Bronchial epithelial cell (primary cell): ENCODE measurements around the gene MAP3K5. TPM values are rescaled to one million over a fixed set of nuclear protein-coding genes. Genes with fewer than 3 reads are reported as not detected.

Experiments
- DNase-seq: peaks from one replicate; pipeline ENCODE4 v3.0.0-alpha.2; 2010; ENCODE audit warnings: low read depth
- FAIRE-seq: peaks from 2 replicates; lab custom pipeline; 2011; peaks lifted over from hg19 to GRCh38; lab: Jason Lieb, UNC
- H3K27me3 ChIP-seq: 2 replicates; pipeline ENCODE4 v1.5.1; 2011; ENCODE audit warnings: low read length; ENCODE audit not compliant: control insufficient read depth, insufficient read depth
- H3K36me3 ChIP-seq: 2 replicates; pipeline ENCODE4 v1.5.1; 2011; ENCODE audit warnings: low read length; ENCODE audit not compliant: control insufficient read depth, insufficient read depth
- H3K4me3 ChIP-seq: 2 replicates; pipeline ENCODE4 v1.5.1; 2011; ENCODE audit warnings: mild to moderate bottlenecking, low read depth, low read length, control low read depth
- total RNA-seq: library from RNA; depleted of rRNA; stranded (reverse); fragments of >200 nt; gene quantifications from 2 replicates; pipeline ENCODE4 v1.2.1, GENCODE V29; 2014
- TF ChIP-seq, protein P1 (sequence below): IDR thresholded peaks from 2 replicates; pipeline ENCODE4 v1.5.1; 2011; ENCODE audit warnings: mild to moderate bottlenecking, moderate library complexity, low read length, control low read depth, inconsistent platforms; ENCODE audit not compliant: insufficient read depth, severe bottlenecking

MAP3K5 gene
- total RNA-seq, 1 donor from 2014 or later, result 8.2 TPM

GRCh38 chr6:136798044-136798443 lies 5.8 kb upstream of the MAP3K5 start:
- H3K4me3 ChIP-seq, result no peak overlapping the region
- no peak for FAIRE-seq

GRCh38 chr6:136795996-136796395 lies 3.7 kb upstream of the MAP3K5 start:
- TF ChIP-seq, protein P1, sequence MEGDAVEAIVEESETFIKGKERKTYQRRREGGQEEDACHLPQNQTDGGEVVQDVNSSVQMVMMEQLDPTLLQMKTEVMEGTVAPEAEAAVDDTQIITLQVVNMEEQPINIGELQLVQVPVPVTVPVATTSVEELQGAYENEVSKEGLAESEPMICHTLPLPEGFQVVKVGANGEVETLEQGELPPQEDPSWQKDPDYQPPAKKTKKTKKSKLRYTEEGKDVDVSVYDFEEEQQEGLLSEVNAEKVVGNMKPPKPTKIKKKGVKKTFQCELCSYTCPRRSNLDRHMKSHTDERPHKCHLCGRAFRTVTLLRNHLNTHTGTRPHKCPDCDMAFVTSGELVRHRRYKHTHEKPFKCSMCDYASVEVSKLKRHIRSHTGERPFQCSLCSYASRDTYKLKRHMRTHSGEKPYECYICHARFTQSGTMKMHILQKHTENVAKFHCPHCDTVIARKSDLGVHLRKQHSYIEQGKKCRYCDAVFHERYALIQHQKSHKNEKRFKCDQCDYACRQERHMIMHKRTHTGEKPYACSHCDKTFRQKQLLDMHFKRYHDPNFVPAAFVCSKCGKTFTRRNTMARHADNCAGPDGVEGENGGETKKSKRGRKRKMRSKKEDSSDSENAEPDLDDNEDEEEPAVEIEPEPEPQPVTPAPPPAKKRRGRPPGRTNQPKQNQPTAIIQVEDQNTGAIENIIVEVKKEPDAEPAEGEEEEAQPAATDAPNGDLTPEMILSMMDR, result no peak
- Histone ChIP-seq H3K4me3 (no peak overlapping the region), H3K27me3 (no peaks in the 10 kb centered on the region), H3K36me3 (no peaks in the 10 kb centered on the region)
- FAIRE-seq (no peak), DNase-seq (no peak)

More at GRCh38 chr6:136798044-136798443, 5.8 kb upstream of the MAP3K5 start:
- TF ChIP-seq, protein P1, result no peak
- Histone ChIP-seq H3K36me3 (no peaks in the 10 kb centered on the region), H3K27me3 (no peaks in the 10 kb centered on the region)
- DNase-seq, result no peak

DNA sequence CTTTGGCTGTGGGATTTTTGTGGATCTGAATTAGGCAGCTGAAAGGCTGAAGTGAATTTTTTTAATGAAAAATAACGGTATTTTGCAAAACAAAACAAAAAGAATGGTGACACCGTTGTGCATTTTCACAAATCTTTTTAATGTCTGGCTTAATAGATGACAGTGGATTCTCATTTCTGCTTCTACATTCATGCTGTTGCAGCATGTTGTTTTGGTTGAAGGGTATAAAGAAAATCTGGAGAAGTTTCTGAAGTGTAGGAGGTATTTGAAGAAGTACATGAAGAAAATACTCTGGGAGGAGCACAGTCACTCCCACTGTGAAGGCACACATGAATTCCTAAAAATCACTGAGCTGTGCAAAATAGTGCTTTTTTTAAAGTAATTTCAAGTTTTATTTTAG lies 3.1 kb upstream of the MAP3K5 start:
- no peak for FAIRE-seq
- TF ChIP-seq, protein P1, result no peak
- no peak for DNase-seq
- H3K27me3 ChIP-seq, result no peaks in the 10 kb centered on the region
- H3K4me3 ChIP-seq, result no peak overlapping the region
- H3K36me3 ChIP-seq, result no peaks in the 10 kb centered on the region

DNA sequence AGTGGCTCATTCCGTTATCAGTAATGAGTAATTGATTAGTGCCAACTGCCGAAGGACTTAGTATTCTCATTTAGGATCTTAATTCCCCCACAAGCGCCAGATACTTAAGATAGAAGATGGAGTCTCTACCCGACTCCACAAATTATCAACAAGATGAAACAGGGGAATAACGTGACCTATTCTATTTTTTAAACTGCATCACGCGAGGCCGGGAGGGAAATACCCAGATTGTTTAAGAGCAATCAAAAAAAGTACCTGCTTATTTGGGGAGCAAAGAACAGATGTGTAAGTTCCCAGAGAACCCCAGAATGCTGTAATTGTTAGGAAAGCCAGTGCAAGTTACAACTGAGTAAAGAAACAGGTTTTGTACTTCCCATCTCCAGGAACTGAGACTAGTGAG lies 1.1 kb upstream of the MAP3K5 start:
- Histone ChIP-seq H3K27me3 (no peaks in the 10 kb centered on the region), H3K4me3 (peak overlapping the region; percentile 76), H3K36me3 (no peaks in the 10 kb centered on the region)
- TF ChIP-seq, protein P1, result no peak
- DNase-seq, result no peak
- no peak for FAIRE-seq

DNA sequence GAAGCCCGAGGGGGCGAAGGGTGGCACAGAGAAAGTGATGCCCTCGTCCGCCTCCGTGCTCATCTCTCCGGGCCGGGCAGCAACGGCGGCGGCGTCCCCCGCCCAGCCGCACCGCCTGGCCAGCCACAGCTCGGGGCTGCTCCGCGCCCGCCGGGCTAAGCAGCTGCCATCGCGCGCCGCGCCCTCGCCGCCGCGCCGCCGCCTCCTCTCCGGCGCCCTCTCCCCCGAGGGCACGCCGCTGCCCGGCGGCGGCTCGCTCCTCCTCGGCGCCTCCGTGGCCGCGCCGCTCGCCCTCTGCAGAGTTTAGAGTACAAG lies 225 bp downstream of the MAP3K5 start:
- H3K27me3 ChIP-seq, result no peaks in the 10 kb centered on the region
- DNase-seq, result no peak
- FAIRE-seq, result no peak
- TF ChIP-seq, protein P1, result no peak
- H3K36me3 ChIP-seq, result no peaks in the 10 kb centered on the region
- peak overlapping the region; percentile 76 for H3K4me3 ChIP-seq
